HG02759 (cell line): ENCODE data around the gene SCFD2.
A peak's percentile ranks its signal among the peaks of the same experiment; 100 is the strongest.

ENCODE experiments used
- ATAC-seq: cut with Tn5 transposase; IDR thresholded peaks from one replicate; pipeline ENCODE4 v1.9.1; 2021; ENCODE audit warnings: mild to moderate bottlenecking, moderate library complexity; ENCODE audit not compliant: unreplicated experiment

Gene SCFD2

GRCh38 chr4:52942936-52943335, 422.9 kb downstream of the SCFD2 start:
- ATAC-seq: no peak

DNA sequence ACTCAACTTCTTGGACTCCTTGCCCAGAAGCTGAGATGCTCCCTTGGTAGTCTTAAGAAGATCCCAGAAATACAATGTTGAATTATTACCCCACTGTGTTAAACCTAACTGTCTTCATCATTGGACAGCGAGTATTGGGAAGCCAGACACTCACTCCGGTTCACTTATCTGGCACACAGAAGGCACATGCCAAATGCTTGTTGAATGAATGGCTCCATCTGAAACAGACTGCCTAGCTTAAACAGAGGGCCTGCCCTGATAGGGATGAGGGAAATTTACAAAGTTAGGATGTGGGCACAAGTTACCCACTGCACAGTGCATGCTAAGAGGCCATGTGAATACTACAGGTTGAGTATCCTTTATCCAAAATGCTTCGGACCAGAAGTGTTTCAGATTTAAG, 424.4 kb downstream of the SCFD2 start:
- ATAC-seq: no peak

DNA sequence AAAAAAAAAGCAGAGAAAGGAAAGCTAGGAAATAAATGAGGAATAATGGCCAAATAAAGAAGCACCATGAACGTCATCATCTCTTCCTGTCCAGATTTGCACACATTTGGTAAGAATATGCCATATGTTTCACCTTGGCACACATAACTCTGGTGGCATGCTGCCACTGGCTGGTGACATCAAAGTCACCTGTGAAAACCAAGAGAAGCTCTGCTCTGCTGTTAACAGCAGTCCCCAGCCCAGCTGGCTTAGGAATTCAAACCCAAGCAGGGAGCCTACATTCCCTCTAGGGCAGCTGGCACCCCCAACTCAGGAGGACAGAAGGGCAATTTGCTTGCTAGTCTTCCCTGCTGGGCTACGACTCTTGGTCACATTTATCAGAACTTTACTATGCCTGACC, 426.1 kb downstream of the SCFD2 start:
- no peak for ATAC-seq

GRCh38 chr4:52939325-52939724, 426.5 kb downstream of the SCFD2 start:
- no peak for ATAC-seq

GRCh38 chr4:52937829-52938228, 428.0 kb downstream of the SCFD2 start:
- ATAC-seq: no peak

- ATAC-seq: no peak
These were observed 429.1 kb downstream of the SCFD2 start for GRCh38 chr4:52936729-52937128.

DNA sequence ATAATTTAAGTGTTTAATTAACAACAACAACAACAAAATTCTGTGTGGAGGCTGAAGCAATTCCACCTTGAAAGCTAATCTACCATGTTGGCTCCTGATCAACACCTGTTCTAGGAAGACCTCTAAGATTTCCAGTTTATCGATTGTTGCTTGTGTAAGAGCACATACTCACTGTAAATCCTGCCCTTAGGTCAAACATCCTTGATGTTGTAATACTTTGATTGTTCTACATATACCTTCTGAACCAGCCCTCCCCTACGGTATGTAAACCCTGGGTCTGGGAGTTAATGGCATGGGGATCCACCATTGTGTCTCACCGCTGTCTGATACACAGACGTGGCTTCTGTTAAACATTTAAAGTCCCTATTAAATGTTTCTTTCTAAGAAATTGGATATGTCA, 430.5 kb downstream of the SCFD2 start:
- ATAC-seq: no peak

DNA sequence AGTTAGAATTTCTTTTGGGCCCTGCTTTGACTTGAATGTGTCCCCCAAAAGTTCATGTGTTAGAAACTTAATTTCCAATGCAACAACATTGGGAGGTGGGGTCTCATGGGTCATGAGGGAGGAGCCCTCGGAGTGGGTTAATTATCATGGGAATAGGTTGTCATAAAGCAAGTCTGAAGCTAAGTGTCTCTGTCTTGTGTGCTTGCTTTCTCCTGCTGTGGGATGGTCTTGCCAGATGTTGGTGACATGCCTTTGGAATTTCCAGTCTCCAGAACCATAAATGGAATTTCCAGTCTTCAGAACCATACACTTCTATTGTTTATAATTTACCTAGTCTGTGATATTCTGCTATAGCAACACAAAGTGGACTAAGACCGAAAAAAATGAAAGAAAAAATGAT, 432.1 kb downstream of the SCFD2 start:
- ATAC-seq: no peak

GRCh38 chr4:52932591-52933470, 433.0 kb downstream of the SCFD2 start:
- no peak for ATAC-seq

GRCh38 chr4:52931243-52931642, 434.6 kb downstream of the SCFD2 start:
- no peak for ATAC-seq

DNA sequence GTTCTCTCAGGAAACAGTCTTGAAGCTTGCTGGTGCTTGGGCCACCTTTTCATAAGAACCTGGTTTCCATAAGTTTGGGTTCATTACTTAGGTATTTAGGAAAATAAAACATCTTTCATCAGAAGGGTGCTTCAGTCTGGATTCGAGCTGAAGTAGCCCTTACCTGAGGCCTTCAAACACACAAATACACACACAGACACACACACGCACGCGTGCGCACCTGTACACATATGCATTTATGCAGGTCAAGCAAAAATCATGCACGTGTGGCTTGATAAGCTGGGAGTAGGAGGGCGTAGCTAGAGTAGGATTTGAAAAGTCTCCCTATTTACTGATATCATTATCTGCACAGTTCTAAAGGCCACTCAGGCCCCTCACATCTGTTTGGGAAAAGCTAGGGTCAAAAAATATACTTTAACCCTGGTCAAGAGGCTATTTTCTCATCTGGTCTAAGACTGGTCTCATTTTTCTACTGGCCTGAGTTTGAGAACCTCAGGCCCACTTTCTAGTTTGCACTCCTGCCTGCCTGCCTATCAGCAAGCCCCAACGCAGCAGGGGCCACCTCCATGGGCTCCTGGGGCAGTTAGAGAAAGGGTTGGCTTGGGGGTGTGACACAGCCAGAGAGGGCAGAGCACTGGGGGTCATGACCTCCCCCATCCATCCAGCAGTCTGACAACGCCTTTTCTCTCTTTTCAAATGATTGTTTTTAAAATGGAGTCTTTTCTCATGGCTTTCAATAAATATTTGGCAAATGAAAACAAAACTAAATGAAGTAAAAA, 439.5 kb downstream of the SCFD2 start:
- ATAC-seq: no peak

DNA sequence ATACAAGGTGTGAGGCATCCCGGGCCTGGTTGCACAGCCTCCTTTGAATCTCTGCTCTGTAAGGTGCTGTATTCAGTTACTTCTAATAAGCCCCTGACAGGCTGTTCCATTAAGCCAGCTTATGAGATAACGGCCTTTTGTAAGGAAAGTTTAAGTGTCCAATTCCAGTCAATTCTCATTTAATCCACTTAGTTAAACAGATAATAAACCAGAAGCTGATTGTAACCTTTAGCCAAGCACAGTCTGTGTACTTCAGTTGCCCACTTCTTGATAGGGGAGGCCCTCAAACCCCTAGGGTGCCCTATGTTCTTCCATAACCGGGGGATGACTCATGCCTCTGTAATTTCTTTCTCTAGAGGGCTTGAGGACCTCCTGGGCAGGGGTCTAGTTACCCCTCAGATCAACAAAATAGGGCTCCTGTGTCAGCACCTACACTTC, 440.3 kb downstream of the SCFD2 start:
- ATAC-seq: no peak

DNA sequence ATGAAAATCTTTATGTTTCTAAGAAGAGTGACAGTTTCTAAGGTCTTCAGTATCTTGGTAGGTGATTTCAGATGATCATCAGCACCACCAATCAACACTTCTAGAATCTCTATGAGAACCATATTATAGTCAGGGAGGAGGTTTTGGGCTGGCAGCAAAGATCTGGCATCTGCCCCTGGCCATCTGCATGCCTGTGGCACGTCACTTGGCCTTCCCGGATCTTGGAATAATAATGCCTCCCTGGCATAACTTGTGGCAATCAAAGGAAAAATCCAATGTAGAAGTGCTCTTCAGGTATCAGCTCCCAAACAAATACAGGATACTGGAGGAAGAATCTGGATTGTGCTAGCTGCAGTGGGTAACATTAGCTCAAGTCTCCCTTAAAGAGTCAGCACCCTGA, 446.4 kb downstream of the SCFD2 start:
- no peak for ATAC-seq

GRCh38 chr4:52917817-52918216, 448.0 kb downstream of the SCFD2 start:
- ATAC-seq: no peak

- ATAC-seq: no peak
These were observed 450.0 kb downstream of the SCFD2 start for GRCh38 chr4:52915730-52916300.

GRCh38 chr4:52915191-52915590, 450.7 kb downstream of the SCFD2 start:
- ATAC-seq: no peak

DNA sequence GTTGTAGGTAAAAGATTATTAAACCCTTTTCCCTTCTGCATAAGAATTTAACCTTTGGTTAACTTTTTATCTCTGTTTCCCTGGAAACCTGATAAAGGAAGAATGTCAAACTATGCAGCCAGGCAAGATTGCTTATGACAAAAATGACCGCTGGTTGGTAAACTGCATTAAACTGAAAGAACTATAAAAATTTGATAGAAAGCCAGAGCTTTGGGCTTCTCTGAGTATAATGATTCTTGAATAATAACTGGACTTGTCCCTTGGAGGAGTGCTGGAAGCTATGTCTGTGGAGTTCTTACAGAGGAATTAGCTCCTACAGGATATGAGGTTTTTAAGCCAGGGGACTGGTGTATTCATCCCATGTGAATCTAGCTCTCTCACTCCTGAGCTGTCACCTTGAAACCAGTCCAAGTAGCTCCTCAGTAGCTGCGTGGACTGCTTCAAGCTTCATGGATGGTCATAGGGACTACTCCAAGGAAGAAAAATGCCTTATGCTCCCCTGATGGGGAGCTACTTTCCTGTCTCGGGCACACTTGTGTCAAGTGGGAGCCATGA, 451.7 kb downstream of the SCFD2 start:
- ATAC-seq: no peak

GRCh38 chr4:52912608-52913007, 453.3 kb downstream of the SCFD2 start:
- no peak for ATAC-seq

DNA sequence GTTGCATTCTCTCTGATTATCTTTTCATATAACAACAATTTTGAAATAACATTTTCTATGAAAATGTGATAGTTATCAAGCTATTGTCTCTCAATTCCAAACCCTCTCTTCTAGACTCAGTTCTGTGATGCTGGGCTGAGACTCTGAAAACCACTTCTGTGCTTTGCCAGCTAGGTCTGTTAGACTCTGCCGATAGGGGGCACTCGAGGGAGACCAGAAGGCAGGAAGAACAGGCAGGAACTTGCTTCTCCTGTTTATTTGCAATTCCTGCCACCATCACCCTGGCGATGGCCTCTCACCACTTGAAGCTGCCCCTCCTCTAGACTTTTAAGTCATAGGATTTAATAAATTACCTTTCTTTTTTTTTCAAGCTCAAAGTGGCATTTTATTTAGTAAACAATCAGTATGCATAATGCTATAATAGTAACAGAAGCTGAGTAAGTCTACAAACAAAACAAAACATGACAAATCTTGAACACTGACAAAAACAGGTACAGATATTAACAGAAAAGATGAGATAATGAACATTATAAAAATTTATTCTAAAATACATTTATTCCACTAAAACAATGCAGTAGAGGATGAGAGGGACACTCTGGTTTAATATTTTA, 454.1 kb downstream of the SCFD2 start:
- peak; percentile 84 for ATAC-seq

GRCh38 chr4:52910115-52910514, 455.7 kb downstream of the SCFD2 start:
- ATAC-seq: no peak

DNA sequence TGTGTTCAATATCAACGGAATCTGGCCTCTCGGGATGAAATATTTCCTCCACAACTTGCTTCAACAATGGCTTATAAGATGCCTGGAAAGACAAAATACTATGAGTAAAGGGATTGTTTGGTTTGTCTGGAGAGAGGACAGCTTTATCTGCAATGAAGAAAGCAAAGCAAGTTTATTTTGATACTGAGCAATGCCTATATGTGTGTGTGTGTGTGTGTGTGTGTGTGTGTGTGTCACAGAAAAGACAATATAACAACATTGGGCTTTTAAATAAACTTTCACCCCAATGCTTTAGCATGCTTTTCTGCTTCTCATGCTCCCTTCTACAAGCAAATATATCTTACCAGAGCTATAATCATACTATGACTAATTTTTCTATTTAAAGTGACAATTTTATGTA, 458.4 kb downstream of the SCFD2 start:
- ATAC-seq: no peak
